GM18951 (cell line): Measurements from ENCODE around the gene CASQ2.

Experiments used
- POLR2A ChIP-seq: IDR thresholded peaks from 4 replicates; pipeline ENCODE4 v1.6.1; 2011; ENCODE audit warnings: mild to moderate bottlenecking; ENCODE audit not compliant: insufficient read length, insufficient read depth; ENCODE audit errors: extremely low read depth
- in situ Hi-C: fragments of 300-500 bp; cut with MboI; formaldehyde crosslinking; loops from one replicate; pipeline ENCODE4 v1.12.0; 2022; ENCODE audit warnings: low sequenced_read_pairs, mixed read lengths, inconsistent platforms; ENCODE audit not compliant: unreplicated experiment

The CASQ2 gene

GRCh38 chr1:115654125-115654524, 114.4 kb downstream of the CASQ2 start:
- no peak for TF ChIP-seq POLR2A

GRCh38 chr1:115652236-115652788, 116.2 kb downstream of the CASQ2 start:
- in situ Hi-C loops: no loop called here
- no peak for TF ChIP-seq POLR2A

More at GRCh38 chr1:115654125-115654524, 114.4 kb downstream of the CASQ2 start:
- in situ Hi-C loops: no loop called here

GRCh38 chr1:115651391-115651790, 117.1 kb downstream of the CASQ2 start:
- in situ Hi-C loops: no loop called here
- no peak for TF ChIP-seq POLR2A

- in situ Hi-C loops: no loop called here
- no peak for TF ChIP-seq POLR2A
Observed at GRCh38 chr1:115650961-115651360, 117.6 kb downstream of the CASQ2 start.
